ENCODE measurements around the gene NTNG1. TPM values are rescaled to one million over a fixed set of nuclear protein-coding genes. Genes with fewer than 3 reads are reported as not detected.

The NTNG1 gene
- total and polyA plus RNA-seq, 2 of the 8 experiments (the other 6 are each of a cell fraction or from before 2014, with no cell fraction given): 1.2 to 4.1 TPM

- ChIA-PET CTCF (ENCODE audit: partially characterized antibody) (interaction anchor here (1.0 to 1.5 kb wide), 2 partner anchors 8 to 150 kb away, joined by 3 read pairs; no protein-coding TSS in a partner anchor), POLR2A (ENCODE audit: partially characterized antibody) (no interaction called here)
- Histone ChIP-seq H2BK15ac (ENCODE audit: low read length) (no peak overlapping the region), H3K36me3 (ENCODE audit: control insufficient read depth in 2 of 4, insufficient read depth in 4 of 4, low read length in 3 of 4) (no peaks in the 10 kb centered on the region), H3K9ac (replicated peaks in 1 of 4; ENCODE audit: extremely low read depth in 1 of 4, low read depth in 3 of 4, low read length in 3 of 4) (no peak overlapping the region), H4K20me1 (replicated peaks in 1 of 2; ENCODE audit: control insufficient read depth in 1 of 2, insufficient read depth in 2 of 2, low read length in 2 of 2) (no peaks in the 10 kb centered on the region), H2BK120ac (replicated peaks; ENCODE audit: low read depth, low read length) (no peak overlapping the region), H3K4me1 (replicated peaks in 1 of 4; ENCODE audit: control insufficient read depth in 3 of 4, insufficient read depth in 4 of 4, low read length in 3 of 4) (peaks cover 0 to 2% (median 0%) of the 10 kb centered on the region in 4 experiments; a peak in 1 of 7 replicates), H2AFZ (ENCODE audit: low read length) (no peak overlapping the region), H3K14ac (ENCODE audit: insufficient read length) (no peak overlapping the region), H3K9me3 (ENCODE audit: insufficient read depth in 2 of 2, low read depth in 1 of 2, low read length in 1 of 2) (no peaks in the 10 kb centered on the region), H4K8ac (ENCODE audit: extremely low read depth, insufficient read depth, low read length) (no peak overlapping the region), H3K79me2 (ENCODE audit: control insufficient read depth in 1 of 2, insufficient read depth in 2 of 2, low read length in 2 of 2) (no peaks in the 10 kb centered on the region), H3K4me2 (ENCODE audit: insufficient read depth in 1 of 2, low read depth in 2 of 2, low read length in 2 of 2) (no peak overlapping the region), H4K91ac (replicated peaks; ENCODE audit: insufficient read length, low read length) (no peak overlapping the region), H3K18ac (ENCODE audit: extremely low read depth, low read length) (no peak overlapping the region), H3K23ac (ENCODE audit: insufficient read length) (no peak overlapping the region), H3K79me1 (ENCODE audit: low read depth, low read length) (no peaks in the 10 kb centered on the region), H3K27ac (ENCODE audit: low read depth, low read length) (no peak overlapping the region), H3K56ac (replicated peaks; ENCODE audit: insufficient read length, low read depth, low read length) (no peak overlapping the region), H2BK20ac (ENCODE audit: low read length) (no peak overlapping the region), H4K5ac (ENCODE audit: insufficient read length, low read depth, low read length) (no peak overlapping the region), H2BK5ac (ENCODE audit: low read depth, low read length) (no peak overlapping the region), H2AK5ac (ENCODE audit: low read depth, low read length) (no peak overlapping the region), H2BK12ac (ENCODE audit: low read depth, low read length) (no peak overlapping the region), H3K4ac (replicated peaks; ENCODE audit: insufficient read length, low read depth, low read length) (no peak overlapping the region), H3K4me3 (ENCODE audit: extremely low read depth in 1 of 4, insufficient read depth in 2 of 4, low read depth in 3 of 4, low read length in 4 of 4) (no peak overlapping the region), H3K23me2 (ENCODE audit: low read depth, low read length) (no peaks in the 10 kb centered on the region), H3K27me3 (replicated peaks in 1 of 4; ENCODE audit: control insufficient read depth in 3 of 4, extremely low read depth in 1 of 4, insufficient read depth in 3 of 4, low read length in 3 of 4) (no peaks in the 10 kb centered on the region)
- no peak for DNase-seq (ENCODE audit: low read depth in 1 of 2, low spot score in 2 of 2)
- no peak for FAIRE-seq
- 86% methylated on average over 1 of the region's 1 CpG; no CpG with 5 or more reads in 1 of the 2 experiments for WGBS, 2 experiments (ENCODE audit: extremely low coverage in 1 of 2, insufficient coverage in 1 of 2, insufficient read length in 1 of 2, insufficient replicate concordance in 2 of 2, low coverage in 1 of 2, low lambda C conversion rate in 2 of 2, missing lambda C conversion rate in 1 of 2)
- TF ChIP-seq RFX5 (IDR thresholded peaks at IDR 0.05; ENCODE audit: borderline replicate concordance, low read depth, low read length) (no peak), NANOG (IDR thresholded peaks at IDR 0.05; ENCODE audit: insufficient read depth, low read depth, low read length, poor library complexity, severe bottlenecking) (no peak), ATF3 (IDR thresholded peaks at IDR 0.05; ENCODE audit: insufficient read depth, low read depth, low read length) (no peak), RAD21 (IDR thresholded peaks at IDR 0.05 in 1 of 2, conservative IDR thresholded peaks at IDR 0.05 in 1 of 2; ENCODE audit: low read depth in 2 of 2, low read length in 2 of 2) (no peak), HDAC2 (IDR thresholded peaks at IDR 0.05; ENCODE audit: borderline replicate concordance in 1 of 2, low read depth in 2 of 2, low read length in 2 of 2) (no peak), RNF2 (IDR thresholded peaks at IDR 0.05; ENCODE audit: borderline replicate concordance, low read depth, low read length, missing control alignments, poor library complexity, severe bottlenecking) (no peak), JUND (IDR thresholded peaks at IDR 0.05; ENCODE audit: low read length) (no peak), TBP (IDR thresholded peaks at IDR 0.05; ENCODE audit: low read depth, low read length) (no peak), BCL11A (IDR thresholded peaks at IDR 0.05; ENCODE audit: low read depth in 2 of 2, low read length in 2 of 2) (no peak), CREB1 (IDR thresholded peaks at IDR 0.05) (no peak), SRF (IDR thresholded peaks at IDR 0.05; ENCODE audit: low read depth, low read length) (no peak)
These were observed 186.6 kb downstream of the NTNG1 start for GRCh38 chr1:107327446-107327845.
